K562 (cell line): Measurements from ENCODE around the gene PDLIM5.

Experiments
- CREB1 ChIP-seq, 2 experiments: sonication (generic) in 1 of 2; formaldehyde crosslinking in 1 of 2; IDR thresholded peaks; 2 replicates each; pipeline versions ENCODE4 v1.6.1 to v1.8.0; 2012 to 2022; ENCODE audit warnings: inconsistent platforms in 1 of 2, mild to moderate bottlenecking in 1 of 2, missing genetic modification reagents in 1 of 2, moderate library complexity in 1 of 2
- FOXK1 ChIP-seq: sonication (generic); formaldehyde crosslinking; IDR thresholded peaks from 2 replicates; pipeline ENCODE4 v1.8.0; 2022; ENCODE audit warnings: missing genetic modification reagents, mild to moderate bottlenecking, borderline replicate concordance
- JUNB ChIP-seq: fragments of 450-650 bp; formaldehyde crosslinking; conservative IDR thresholded peaks from 2 replicates; pipeline ENCODE4 v1.4.0; 2020; ENCODE audit warnings: mild to moderate bottlenecking
- MEF2A ChIP-seq: IDR thresholded peaks from 2 replicates; pipeline ENCODE4 v1.6.1; 2011; ENCODE audit warnings: low read depth, mild to moderate bottlenecking, low read length, moderate library complexity; ENCODE audit not compliant: control insufficient read depth
- PCBP2 ChIP-seq: fragments of 200-400 bp; formaldehyde crosslinking; IDR thresholded peaks from 2 replicates; pipeline ENCODE4 v1.6.1; 2018; ENCODE audit warnings: low read length, low read depth, mild to moderate bottlenecking, moderate library complexity; ENCODE audit not compliant: poor library complexity, severe bottlenecking
- RAD21 ChIP-seq, 2 experiments: fragments of 250-450 bp in 1 of 2; fragments of 450-650 bp in 1 of 2; sonication (Bioruptor Pico) in 1 of 2; formaldehyde crosslinking in 1 of 2; IDR thresholded peaks in 1 of 2; conservative IDR thresholded peaks in 1 of 2; 2 replicates each; pipeline versions ENCODE4 v1.4.0 to v1.8.0; 2020 to 2022; ENCODE audit warnings: mild to moderate bottlenecking in 2 of 2, moderate library complexity in 1 of 2
- ZNF12 ChIP-seq: sonication (generic); formaldehyde crosslinking; IDR thresholded peaks from 2 replicates; pipeline ENCODE4 v1.4.0; 2020; ENCODE audit warnings: mild to moderate bottlenecking, missing genetic modification reagents
- ZNF274 ChIP-seq: IDR thresholded peaks from 2 replicates; pipeline ENCODE4 v1.6.1; 2011; ENCODE audit warnings: low read depth, mild to moderate bottlenecking, low read length, moderate library complexity, borderline replicate concordance
- ZNF695 ChIP-seq: fragments of 450-650 bp; formaldehyde crosslinking; IDR thresholded peaks from 2 replicates; pipeline ENCODE4 v1.4.0; 2020; ENCODE audit warnings: mild to moderate bottlenecking, moderate library complexity
- TF ChIP-seq, protein P1 (sequence below), 3 experiments: IDR thresholded peaks in 2 of 3; conservative IDR thresholded peaks in 1 of 3; 2 replicates each; pipeline ENCODE4 v1.5.1; 2011 to 2012; ENCODE audit warnings: low read length in 3 of 3, mild to moderate bottlenecking in 3 of 3, control low read depth in 2 of 3, improper control_type of control experiment in 1 of 3, inconsistent platforms in 1 of 3, low read depth in 1 of 3, mixed read lengths in 1 of 3, moderate library complexity in 1 of 3; ENCODE audit not compliant: insufficient read depth in 2 of 3

DNA sequence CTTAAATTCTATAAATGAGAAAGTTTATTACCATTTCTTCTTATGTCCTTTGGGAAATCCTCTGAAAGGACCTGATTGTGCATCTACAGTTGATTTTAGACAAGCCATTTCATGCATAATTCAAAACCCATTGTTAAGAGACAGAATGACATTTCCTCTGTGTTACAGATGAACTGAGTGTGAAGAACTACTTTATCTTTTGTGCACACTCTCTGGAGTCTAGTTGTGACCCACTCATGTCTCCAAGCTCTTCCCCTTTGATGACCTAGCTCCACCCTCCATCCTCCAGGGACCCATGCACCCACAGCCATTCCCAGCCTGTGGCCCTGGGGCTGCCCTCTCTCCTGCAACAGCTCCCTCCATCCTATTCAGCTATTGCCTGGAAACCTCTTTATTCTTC is 248.6 kb downstream of the PDLIM5 start:
- TF ChIP-seq ZNF274 (no peak), ZNF695 (CRISPR knock-in tag) (no peak), ZNF12 (no peak), FOXK1 (CRISPR knock-in tag) (no peak), RAD21 (CRISPR knock-in tag; conservative IDR thresholded peaks at IDR 0.05 in 1 of 2, IDR thresholded peaks at IDR 0.05 in 1 of 2) (no peak), PCBP2 (no peak), MEF2A (no peak), CREB1 (IDR thresholded peaks at IDR 0.05) (no peak), CREB1 (CRISPR knock-in tag; IDR thresholded peaks at IDR 0.05) (no peak), JUNB (CRISPR knock-in tag) (no peak)
- TF ChIP-seq, protein P1, sequence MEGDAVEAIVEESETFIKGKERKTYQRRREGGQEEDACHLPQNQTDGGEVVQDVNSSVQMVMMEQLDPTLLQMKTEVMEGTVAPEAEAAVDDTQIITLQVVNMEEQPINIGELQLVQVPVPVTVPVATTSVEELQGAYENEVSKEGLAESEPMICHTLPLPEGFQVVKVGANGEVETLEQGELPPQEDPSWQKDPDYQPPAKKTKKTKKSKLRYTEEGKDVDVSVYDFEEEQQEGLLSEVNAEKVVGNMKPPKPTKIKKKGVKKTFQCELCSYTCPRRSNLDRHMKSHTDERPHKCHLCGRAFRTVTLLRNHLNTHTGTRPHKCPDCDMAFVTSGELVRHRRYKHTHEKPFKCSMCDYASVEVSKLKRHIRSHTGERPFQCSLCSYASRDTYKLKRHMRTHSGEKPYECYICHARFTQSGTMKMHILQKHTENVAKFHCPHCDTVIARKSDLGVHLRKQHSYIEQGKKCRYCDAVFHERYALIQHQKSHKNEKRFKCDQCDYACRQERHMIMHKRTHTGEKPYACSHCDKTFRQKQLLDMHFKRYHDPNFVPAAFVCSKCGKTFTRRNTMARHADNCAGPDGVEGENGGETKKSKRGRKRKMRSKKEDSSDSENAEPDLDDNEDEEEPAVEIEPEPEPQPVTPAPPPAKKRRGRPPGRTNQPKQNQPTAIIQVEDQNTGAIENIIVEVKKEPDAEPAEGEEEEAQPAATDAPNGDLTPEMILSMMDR (IDR thresholded peaks at IDR 0.05 in 2 of 3, conservative IDR thresholded peaks at IDR 0.05 in 1 of 3; ENCODE audit: insufficient read depth in 2 of 3, low read depth in 1 of 3, low read length in 3 of 3), result no peak
